ENCODE data around the gene CNTD1. TPM values are rescaled to one million over a fixed set of nuclear protein-coding genes. Genes with fewer than 3 reads are reported as not detected.
A peak's percentile ranks its signal among the peaks of the same experiment; 100 is the strongest.

Gene CNTD1
- total RNA-seq, 4 donors from 2014 or later: not detected

GRCh38 chr17:42844271-42844670, 45.6 kb downstream of the CNTD1 start, which contains the start of gene AOC2:
Gene AOC2, plus strand, starts transcription at chr17:42844580. Its CDS starts 47 bp downstream, at chr17:42844627.
- Histone ChIP-seq H3K9me3 (no peaks in the 10 kb centered on the region), H3K4me1 (peaks cover 0 to 6% (median 0%) of the 10 kb centered on the region in 4 donors), H3K36me3 (peaks cover 0 to 60% (median 0%) of the 10 kb centered on the region in 3 donors), H3K4me3 (no peak within 1 kb of the TSS), H3K27me3 (no peaks in the 10 kb centered on the region), H3K27ac (no peak within 1 kb of the TSS)
- no peak for TF ChIP-seq CTCF (IDR thresholded peaks at IDR 0.05)
- TF ChIP-seq POLR2A (IDR thresholded peaks at IDR 0.05): no peak
- DNase-seq: peak in 1 of 3 donors; percentile 17

GRCh38 chr17:42844761-42845555, 46.3 kb downstream of the CNTD1 start:
- H3K27ac ChIP-seq: no peak overlapping the region

GRCh38 chr17:42845556-42845917, 46.9 kb downstream of the CNTD1 start:
- TF ChIP-seq POLR2A (IDR thresholded peaks at IDR 0.05): no peak
- TF ChIP-seq CTCF (IDR thresholded peaks at IDR 0.05): no peak
- Histone ChIP-seq H3K27me3 (no peaks in the 10 kb centered on the region), H3K4me1 (peaks cover 0 to 18% (median 0%) of the 10 kb centered on the region in 4 donors), H3K4me3 (no peak overlapping the region), H3K9me3 (no peaks in the 10 kb centered on the region), H3K36me3 (peaks cover 0 to 47% (median 0%) of the 10 kb centered on the region in 3 donors), H3K27ac (no peak overlapping the region)
- DNase-seq: peak in 1 of 3 donors; percentile 38

More at GRCh38 chr17:42844761-42845555, 46.3 kb downstream of the CNTD1 start:
- H3K4me1 ChIP-seq: peaks cover 0 to 13% (median 0%) of the 10 kb centered on the region in 4 donors
- H3K36me3 ChIP-seq: peaks cover 0 to 53% (median 0%) of the 10 kb centered on the region in 3 donors
- H3K27me3 ChIP-seq: no peaks in the 10 kb centered on the region
- H3K9me3 ChIP-seq: no peaks in the 10 kb centered on the region
- H3K4me3 ChIP-seq: no peak overlapping the region
- TF ChIP-seq CTCF (IDR thresholded peaks at IDR 0.05) (no peak), POLR2A (IDR thresholded peaks at IDR 0.05) (no peak)
- DNase-seq: peak in 1 of 3 donors; percentile 38

- no peaks in the 10 kb centered on the region for H3K27me3 ChIP-seq
- no peaks in the 10 kb centered on the region for H3K9me3 ChIP-seq
- H3K27ac ChIP-seq: peak overlapping the region in 1 of 4 donors; percentile 15
- DNase-seq: no peak
- no peak overlapping the region for H3K4me3 ChIP-seq
- no peak for TF ChIP-seq CTCF (IDR thresholded peaks at IDR 0.05)
- no peak for TF ChIP-seq POLR2A (IDR thresholded peaks at IDR 0.05)
- H3K4me1 ChIP-seq: peaks cover 0 to 22% (median 0%) of the 10 kb centered on the region in 4 donors
- H3K36me3 ChIP-seq: peaks cover 0 to 42% (median 0%) of the 10 kb centered on the region in 3 donors
These were observed 47.4 kb downstream of the CNTD1 start for GRCh38 chr17:42845918-42846593.

- no peak for DNase-seq
- H3K4me1 ChIP-seq: peaks cover 0 to 22% (median 0%) of the 10 kb centered on the region in 4 donors
- H3K27me3 ChIP-seq: no peaks in the 10 kb centered on the region
- no peak overlapping the region for H3K4me3 ChIP-seq
- peak overlapping the region in 1 of 4 donors; percentile 15 for H3K27ac ChIP-seq
- H3K36me3 ChIP-seq: peaks cover 0 to 35% (median 0%) of the 10 kb centered on the region in 3 donors
- H3K9me3 ChIP-seq: no peaks in the 10 kb centered on the region
- TF ChIP-seq CTCF (IDR thresholded peaks at IDR 0.05) (no peak), POLR2A (IDR thresholded peaks at IDR 0.05) (no peak)
These were observed 48.1 kb downstream of the CNTD1 start for GRCh38 chr17:42846594-42847280.
